ENCODE data around the gene CAPN11.

CAPN11 gene

DNA sequence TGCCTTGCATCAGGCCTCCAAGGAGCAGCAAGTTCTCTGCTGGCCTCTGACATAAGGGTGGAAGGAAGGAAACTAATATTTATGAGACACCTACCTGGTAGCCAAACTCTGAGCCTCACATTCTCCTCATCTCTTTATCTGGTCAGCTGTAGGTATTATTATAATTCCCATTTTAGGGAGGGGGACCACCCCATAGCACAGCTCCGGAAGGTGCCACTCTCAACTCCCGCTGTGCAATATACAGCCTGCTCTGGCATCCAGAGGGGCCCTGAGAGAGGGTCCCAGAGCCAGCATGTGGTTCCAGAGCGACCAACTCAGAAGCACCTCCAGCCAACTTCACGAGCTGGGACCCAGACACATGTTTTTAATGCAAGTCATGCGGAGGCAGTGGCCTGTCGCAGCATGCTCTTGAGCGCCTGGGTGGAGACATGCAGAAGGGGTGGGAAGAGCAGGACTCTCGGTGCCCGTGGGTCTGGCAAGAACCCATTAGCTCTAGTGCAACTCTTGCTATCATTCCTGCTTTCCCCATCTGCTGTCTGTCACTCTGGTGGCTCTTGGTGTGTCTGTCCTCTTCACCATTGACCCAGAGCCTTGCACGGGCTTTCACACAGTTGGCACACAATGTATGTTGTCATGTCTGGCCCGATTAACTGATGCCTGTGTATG, 43.2 kb downstream of the CAPN11 start:
- peak overlapping the region; percentile 72 for H3K27ac ChIP-seq
- DNase-seq (ENCODE audit: low read depth, low spot score) = peak; percentile 31

DNA sequence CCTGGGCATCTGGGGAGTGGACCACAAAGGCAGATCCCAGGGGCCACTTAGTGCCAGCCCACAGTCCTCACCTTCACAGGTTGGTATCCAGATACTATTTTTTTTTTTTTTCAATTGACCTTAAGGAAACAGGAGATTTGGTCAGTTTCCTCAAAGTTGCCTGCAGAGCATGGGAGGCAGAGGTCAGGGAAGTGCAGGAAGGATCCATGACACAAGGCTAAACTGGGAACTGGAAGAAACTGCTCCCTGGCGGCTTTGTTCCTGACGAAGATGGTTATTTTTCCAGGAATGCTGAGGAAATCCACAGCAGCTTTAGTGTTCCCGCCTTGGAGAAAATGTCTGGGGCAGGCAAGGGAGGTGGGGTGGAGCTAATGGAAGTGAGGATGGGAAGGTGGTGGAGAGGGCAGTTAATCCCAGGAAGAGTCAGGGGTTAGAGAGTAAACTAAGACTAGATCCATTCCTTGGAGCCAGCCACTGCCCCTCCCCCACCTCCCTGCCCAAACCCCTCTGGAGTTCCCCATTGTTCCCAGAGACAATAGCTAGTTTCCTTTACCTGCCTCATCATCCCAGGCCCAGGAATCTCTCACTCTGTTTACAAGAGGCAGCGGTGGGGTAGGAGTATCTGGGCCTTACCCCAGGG, 43.8 kb downstream of the CAPN11 start:
- DNase-seq (ENCODE audit: low read depth, low spot score) = no peak
- peak overlapping the region; percentile 72 for H3K27ac ChIP-seq

DNA sequence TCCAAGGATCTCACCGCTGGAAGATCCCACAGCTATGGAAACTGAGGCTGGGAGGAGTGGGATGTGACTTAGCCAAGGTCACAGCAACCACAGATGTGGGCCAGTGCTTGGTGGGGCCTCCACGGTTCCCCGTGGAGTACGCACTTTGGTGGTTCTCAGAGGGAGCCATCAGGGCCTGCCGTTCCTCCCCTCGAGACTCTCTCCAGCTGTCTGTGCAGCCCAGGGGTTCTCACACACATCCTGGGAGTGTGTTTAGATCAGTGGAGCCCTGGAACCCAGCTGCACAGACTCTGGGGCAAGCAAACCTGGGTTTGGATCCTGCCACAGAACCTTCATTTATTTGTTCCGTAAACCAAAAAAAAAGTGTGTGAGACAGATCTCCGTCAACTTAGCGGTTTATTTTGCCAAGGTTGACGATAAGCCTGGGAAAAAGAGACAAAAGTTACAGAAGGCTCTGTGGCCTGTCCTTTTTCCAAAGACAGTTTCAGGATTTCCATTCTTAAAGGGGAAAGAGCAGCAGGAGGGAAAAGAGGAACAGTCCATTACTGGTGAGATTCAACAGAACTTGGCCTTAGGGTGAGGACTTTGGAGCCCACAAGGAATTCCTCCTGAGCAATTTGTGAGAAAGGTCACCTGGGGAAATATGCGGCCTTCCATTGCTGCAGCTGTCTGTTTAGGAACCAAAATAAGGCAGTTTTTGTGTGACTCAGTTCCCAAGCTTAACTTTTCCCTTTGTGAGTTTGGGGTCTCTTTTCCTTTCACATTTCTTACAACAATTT, 44.5 kb downstream of the CAPN11 start:
- DNase-seq (ENCODE audit: low read depth, low spot score) = no peak
- no peak overlapping the region for H3K27ac ChIP-seq

DNA sequence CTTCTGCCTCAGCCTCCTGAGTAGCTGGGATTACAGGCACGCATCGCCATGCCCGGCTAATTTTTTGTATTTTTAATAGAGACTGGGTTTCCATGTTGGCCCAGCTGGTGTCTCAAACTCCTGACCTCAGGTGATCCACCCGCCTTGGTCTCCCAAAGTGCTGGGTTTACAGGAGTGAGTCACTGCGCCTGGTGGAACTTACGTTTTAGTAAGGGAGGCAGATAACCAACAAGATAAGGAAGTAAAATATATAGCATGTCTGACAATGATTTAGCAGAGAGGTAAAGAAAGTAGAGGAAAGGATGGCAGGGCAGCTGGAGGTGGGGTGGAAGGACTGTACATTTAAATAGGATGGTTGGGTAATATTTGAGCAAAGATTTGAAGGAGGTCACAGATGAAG, 45.3 kb downstream of the CAPN11 start:
- H3K27ac ChIP-seq = no peak overlapping the region
- no peak for DNase-seq (ENCODE audit: low read depth, low spot score)

DNA sequence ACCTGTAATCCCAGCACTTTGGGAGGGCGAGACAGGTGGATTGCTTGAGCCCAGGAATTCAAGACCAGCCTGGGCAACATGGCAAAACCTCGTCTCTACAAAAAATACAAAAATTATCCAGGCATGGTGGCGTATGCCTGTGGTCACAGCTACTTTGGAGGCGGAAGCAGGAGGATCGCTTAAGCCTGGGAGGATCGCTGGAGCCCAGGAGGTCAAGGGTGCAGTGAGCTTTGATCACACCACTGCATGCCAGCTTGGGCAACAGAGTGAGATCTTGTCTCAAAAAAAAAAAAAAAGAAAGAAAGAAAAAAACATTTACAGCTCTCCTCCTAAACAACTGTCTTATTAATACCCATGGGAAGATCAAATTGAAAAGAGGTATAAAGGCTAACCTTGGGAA, 49.3 kb downstream of the CAPN11 start:
- DNase-seq (ENCODE audit: low read depth, low spot score) = no peak
- H3K27ac ChIP-seq = no peak overlapping the region

DNA sequence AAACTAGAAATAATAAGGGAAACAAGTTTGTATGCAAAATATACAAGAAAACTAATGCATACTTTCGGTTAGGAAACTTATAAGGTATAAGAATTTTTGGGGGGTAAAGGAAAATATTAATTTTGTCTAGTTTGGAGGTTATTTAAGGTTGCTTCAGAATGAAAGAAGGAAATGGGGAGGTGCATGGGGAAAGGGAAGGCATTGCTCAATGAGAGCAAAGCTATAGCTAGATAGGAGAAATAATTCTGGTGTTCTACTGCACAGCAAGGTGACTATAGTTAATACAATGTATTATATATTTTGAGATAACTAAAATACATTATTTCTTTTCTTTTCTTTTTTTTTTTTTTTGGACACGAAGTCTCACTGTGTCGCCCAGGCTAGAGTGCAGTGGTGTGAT, 52.7 kb downstream of the CAPN11 start:
- H3K27ac ChIP-seq = no peak overlapping the region
- no peak for DNase-seq (ENCODE audit: low read depth, low spot score)

DNA sequence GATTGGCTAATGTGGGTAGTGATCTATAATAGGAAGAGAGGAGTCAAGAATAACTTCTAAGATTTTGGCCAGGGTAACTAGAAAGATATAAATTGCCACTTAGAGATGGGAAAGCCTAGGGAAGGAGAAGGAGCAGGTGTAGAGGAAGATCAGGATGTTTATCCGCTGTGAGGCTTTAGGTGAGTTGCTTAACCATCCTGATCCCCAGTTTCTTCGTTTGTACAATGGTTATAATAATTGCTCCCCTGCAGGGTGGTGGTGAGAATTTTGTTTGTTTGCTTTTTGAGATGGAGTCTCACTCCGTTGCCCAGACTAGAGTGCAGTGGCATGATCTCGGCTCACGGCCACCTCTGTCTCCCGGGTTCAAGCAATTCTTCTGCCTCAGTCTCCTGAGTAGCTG, 55.7 kb downstream of the CAPN11 start:
- DNase-seq (ENCODE audit: low read depth, low spot score) = no peak
- no peak overlapping the region for H3K27ac ChIP-seq

DNA sequence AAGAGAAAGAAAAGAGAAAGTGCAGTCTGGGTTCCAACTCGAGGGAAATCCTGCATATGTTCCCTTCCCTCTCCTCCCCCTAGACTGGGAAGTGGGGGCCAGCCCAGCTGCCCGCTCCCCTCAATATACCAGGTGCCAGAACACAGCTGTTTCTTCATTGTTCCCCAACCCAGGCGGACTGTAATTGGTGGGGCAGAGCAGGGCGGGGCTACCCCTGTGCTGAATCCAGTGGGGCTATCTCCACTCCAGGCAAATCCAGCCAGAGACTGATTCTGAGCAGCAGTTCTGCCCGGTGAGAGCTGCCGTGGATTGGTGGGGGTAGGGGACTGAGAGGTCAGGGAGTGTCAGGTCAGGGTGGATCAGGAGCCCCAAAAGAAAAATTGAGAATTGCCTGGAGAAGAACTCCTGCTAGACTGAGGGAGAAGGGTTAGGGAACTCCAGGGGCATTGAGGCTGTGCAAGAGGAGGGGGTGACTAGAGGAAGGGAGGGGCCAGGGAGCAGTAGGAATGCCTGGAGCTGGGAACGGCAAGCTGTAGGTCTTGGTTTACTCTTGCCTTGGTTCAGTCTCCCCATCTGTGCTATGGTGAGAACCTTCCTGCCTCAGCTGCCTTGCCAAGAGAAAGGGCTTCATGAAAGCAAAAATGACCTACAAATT, 58.2 kb downstream of the CAPN11 start, which contains the start of gene MYMX:
MYMX (plus strand) TSS at position 250 of the 655 bp plus-strand sequence. CDS start 546 bp downstream, outside the sequence.
- no peak for DNase-seq (ENCODE audit: low read depth, low spot score)
- H3K27ac ChIP-seq = no peak within 1 kb of the TSS

DNA sequence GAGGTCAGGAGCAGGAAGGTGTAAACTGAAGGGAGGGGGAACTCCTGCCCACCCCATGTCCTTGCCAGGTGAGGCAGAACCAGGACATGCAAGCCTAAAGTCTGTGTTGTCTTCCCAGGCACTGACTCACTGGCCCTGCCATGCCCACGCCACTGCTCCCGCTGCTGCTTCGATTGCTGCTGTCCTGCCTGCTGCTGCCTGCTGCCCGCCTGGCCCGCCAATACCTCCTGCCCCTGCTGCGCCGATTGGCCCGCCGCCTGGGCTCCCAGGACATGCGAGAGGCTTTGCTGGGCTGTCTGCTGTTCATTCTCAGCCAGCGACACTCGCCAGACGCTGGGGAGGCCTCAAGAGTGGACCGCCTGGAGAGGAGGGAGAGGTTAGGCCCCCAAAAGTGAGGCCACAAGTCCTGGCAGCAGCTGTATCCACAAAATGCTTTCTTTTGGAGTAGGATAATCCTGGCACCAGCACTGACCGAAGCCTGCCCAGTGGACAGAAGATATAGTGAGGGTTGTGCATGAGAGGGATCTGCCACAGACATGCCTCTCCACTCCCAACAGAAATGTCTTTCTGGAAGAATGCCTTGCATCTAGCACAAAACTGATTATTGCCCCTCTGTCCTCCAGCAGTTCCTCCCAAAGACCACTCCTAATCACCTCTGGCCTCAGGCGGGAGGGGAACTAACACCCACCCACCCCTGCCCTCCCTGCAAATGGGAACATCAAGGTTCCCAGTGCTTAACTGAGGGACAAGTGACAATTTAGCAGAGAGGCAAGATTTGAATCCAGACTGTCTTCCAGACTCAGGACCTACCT, 58.9 kb downstream of the CAPN11 start:
- no peak for DNase-seq (ENCODE audit: low read depth, low spot score)
- no peak overlapping the region for H3K27ac ChIP-seq

DNA sequence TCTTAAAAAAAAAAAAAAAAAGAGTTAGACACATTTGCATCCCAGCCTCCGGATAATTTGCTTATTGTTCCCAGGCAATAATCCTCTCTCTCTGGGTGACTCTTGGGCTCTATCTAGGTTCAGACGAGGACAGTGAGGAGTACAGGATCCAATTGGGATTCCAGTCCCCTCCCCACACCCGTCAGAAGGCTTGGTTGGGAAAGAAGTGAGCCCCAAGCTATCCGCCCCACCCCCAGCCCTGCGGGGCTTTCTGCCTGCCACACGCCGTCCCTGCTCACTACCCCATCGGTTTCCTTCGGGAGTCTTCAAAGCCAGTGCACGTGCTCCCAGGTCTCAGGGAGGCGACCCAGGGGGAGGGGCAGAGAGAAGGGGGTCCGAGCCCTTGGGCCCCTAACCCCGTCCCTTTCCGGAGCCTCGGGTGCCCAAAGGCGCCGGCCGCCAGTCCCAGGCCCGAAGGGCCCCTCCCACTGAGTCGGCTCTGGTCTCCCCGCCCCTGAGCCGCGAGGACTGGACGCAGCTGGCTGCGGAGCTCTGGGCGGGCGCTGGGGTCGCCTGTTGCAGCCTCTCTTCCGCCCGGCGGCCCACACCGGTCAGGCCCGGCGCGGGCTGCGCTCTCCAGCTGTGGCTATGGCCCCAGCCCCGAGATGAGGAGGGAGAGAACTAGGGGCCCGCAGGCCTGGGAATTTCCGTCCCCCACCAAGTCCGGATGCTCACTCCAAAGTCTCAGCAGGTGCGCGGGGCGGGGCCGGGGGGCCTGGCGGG, 60.6 kb downstream of the CAPN11 start:
- H3K27ac ChIP-seq = no peak overlapping the region
- no peak for DNase-seq (ENCODE audit: low read depth, low spot score)

DNA sequence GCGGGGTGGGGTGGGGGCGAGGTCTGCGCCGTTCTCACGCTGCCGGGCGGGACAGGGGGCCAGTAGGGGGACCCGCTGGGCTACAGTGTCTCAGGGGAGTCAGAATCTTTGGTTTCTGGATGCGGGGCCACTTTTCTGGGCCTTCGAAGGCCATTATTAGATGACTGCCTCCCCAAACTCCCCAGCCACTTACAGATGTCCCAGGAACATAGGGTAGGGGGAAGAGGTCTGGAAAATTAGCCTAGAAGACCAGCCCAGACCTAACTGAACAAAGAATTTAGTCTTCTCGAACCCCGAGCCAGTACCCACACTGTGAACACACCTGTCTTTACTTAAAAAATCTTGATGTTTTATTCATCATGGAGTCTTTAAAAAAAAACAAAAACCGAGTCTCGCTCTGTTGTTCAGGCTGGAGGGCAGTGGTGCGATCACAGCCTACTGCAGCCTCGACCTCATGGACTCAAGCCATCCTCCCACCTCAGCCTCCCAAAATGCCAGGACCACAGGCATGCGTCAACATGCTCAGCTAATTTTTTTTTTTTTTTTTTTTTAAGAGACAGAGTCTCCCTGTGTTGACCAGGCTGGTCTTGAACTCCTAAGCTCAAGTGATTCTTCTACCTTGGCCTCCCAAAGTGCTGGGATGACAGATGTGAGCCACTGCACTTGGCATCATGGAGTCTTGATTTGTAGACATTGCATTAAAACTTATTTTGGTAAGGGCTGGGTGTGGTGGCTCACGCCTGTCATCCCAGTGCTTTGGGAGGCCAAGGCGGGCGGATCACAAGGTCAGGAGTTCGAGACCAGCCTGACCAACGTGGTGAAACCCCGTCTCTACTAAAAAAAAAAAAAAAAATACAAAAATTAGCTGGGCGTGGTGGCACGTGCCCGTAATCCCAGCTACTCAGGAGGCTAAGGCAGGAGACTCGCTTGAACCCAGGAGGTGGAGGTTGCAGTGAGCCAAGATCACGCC, 61.5 kb downstream of the CAPN11 start:
- no peak overlapping the region for H3K27ac ChIP-seq
- no peak for DNase-seq (ENCODE audit: low read depth, low spot score)

DNA sequence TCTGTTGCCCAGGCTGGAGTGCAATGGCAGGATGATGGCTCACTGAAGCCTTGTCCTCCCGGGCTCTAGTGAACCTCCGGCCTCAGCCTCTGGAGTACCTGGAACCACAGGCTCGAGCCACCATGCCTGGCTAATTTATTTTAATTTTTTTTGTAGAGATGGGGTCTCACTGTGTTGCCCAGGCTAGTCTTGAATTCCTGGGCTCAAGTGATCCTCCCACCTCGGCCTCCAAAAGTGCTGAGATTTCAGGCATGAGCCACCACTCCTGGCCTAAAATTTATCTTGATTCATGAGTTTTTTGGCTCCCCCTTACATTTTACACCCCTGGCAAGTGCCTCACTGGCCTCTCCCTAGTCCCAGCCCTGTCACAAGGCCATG, 62.3 kb downstream of the CAPN11 start:
- no peak for DNase-seq (ENCODE audit: low read depth, low spot score)
- peak overlapping the region; percentile 47 for H3K27ac ChIP-seq

DNA sequence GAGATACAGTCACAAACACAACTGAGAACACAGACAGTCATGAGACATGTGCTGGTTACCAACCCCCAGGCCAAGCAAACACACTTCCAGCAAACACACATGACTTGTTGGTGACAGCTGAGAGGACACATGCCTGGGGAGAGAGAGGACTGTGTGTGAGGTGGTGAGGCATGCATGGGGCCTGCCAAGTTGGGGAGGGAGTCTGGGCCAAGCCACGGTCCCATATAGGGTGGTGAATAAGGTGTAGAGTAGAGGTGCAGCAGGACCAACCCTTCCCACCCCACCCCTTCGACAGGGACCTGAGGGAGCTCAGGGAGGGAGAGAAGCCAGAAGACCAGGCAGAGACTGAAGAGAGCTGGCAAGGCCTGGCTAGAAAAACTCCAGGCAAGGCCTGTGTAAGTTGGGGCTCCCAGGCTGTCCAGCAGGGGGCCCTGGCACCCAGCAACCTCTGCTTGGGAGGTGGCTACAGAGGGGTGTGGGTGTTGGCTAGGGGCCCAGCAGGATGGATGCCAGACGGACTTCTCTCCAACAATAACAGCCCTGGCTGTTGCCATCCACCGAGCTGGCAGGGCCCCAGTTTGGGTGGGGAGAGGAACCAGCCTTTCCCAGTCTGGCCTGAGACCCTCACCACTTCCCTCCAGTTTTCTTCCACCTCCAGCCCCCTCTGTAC, 62.8 kb downstream of the CAPN11 start:
- no peak for DNase-seq (ENCODE audit: low read depth, low spot score)
- peak overlapping the region; percentile 47 for H3K27ac ChIP-seq

DNA sequence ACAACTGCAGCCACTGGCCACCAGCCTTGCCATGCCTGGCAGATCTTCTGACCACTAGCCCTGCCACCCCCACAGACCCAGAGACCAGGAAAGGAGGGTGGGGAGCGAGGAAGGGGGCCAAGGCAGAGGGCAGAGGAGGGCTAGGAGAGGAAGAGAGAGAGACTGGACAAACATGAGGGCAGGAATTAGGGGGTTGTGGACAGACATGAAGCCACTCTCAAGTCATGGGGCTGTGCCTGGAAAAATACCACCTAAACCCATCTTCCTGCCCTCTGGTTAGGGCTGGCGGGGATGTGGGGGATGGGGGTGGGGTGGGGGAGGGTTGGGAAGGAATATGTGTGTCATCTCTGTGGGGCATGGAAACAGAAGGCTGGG, 63.3 kb downstream of the CAPN11 start:
- H3K27ac ChIP-seq = peak overlapping the region; percentile 47
- DNase-seq (ENCODE audit: low read depth, low spot score) = no peak

DNA sequence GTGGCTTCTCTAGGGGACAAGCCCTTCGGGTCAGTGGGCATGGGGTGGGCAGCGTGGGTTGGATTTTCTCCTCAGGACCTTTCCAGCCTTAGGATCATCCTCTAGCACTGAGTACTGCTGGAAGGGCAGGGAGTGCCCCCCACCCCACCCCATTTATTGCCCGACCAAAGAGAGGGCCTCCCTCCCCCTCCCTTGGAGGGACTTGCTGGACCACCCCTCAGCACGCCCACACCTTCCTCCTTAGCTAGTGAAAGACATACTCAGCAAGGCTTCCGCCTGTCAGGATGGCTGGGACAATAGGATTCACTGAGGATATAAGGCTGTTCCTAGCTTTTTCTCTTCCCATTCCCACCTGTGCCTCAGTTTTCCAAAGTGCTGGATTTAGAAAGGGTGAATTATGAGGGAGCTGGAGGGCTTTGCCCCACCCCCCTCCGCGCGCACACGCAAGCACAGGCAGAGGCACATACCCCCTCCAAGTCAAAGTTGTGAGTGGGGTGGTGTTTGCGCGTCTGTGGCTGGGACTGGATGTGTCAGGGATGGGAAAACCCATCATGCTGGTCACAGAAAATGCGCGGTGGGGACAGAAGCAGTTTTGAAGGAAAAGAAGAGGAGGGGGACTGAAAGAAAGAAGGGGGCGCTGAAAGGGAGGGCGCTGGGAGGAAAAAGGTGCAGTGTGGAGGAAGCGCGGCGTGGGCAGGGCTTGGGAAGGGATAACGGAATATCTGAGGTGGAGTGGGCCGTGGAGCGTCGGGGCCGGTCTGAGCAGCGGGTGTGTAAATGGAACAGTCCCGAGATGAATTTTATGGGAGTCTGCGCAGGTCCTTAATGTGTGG, 64.1 kb downstream of the CAPN11 start:
- no peak overlapping the region for H3K27ac ChIP-seq
- no peak for DNase-seq (ENCODE audit: low read depth, low spot score)

DNA sequence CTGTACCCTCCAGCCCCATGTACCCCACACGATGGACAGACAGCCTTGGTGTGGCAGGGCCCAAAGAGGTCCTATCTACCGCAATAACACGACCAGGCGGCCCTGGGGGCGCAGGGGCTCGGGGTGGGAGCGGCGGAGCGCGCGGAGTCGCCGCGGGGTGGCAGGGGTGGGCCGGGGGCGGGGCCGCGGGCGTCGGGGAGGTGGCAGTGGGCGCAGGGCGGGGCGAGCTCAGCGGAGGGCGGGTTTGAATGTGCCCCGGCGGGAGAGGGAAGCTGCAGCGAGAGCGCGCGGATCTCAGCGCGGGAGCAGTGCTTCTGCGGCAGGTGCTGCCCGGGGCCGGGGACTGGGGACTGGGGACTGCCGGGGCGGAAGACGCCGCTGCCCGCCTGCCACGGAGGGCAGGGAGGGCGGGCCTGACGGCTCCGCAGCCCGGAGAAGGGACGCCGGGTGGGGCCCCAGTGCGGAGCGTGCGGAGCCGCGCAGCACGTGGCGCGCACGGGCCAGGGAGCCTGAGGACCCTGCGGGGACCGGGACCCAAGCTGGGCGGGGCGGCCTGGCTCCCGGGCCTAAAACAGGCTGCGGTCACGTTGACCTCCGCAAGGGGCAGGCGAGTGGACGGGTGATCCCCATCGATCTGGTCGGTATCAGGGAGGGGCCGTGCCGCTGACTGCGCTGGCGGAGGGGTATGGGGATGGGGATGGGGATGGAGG, 64.9 kb downstream of the CAPN11 start, which contains the start of gene SLC29A1:
SLC29A1 (plus strand) TSS at position 277 of the 710 bp plus-strand sequence. CDS start 3,719 bp downstream, outside the sequence.
- DNase-seq (ENCODE audit: low read depth, low spot score) = no peak
- no peak within 1 kb of the TSS for H3K27ac ChIP-seq

Measured in epithelial cell of prostate (primary cell).